ENCODE data around the gene TRIP13. TPM values are rescaled to one million over a fixed set of nuclear protein-coding genes. Genes with fewer than 3 reads are reported as not detected.

Gene TRIP13
- total and polyA plus RNA-seq, 10 of the 15 experiments (the other 5 are each of a cell fraction or from before 2014, with no cell fraction given): 15.1 to 64.9 (median 32.2) TPM

DNA sequence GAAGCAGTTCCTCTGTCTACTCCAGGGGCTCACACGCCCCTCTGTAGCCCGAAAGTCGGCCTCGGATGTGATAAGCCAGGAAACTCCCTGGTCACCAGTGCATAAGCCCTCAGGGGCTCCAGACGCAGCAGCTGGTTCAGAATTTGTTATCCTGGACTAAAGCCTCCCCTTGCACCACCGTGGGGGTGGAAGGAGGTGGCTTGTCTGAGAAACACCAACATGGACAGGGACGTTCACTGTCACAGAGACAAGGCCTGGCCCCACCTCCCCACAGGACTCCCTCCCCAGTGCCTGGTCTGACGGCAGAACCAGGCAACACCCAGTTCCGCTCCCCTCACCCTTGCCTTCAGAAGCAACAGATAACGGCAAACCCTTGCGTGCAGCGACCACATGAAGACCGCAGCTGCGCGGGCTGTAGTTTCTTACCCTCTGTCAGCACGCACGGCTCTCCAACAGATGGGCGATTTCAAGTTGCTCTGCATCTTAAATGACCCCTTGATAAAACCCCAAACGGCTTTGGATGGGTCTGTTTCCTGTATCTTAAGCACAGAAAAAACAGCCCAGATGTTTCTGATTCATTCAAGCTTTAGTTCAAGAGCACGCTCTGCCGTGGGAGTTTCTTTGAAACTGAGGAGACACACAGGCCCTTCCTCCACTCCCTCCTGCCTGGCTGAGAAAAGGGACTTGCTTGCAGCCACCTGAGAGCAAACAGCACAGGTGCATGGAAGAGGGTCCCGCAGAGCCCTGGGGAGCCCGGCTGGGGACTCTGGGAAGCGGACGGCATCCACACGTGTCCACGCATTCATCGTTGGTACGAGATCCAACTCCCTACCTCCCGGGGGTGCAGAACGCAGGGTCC, 71.2 kb downstream of the TRIP13 start:
- CTCF ChIA-PET: no interaction called here
- WGBS (ENCODE audit: insufficient coverage, insufficient replicate concordance, low lambda C conversion rate, missing lambda C conversion rate): 21% methylated on average over 31 of the region's 31 CpGs
- no peak for FAIRE-seq
- POLR2A ChIA-PET: no interaction called here
- RAD21 ChIA-PET (ENCODE audit: unreplicated experiment): no interaction called here
- H3K4me1 ChIP-seq (ENCODE audit: control insufficient read depth, insufficient read depth, low read length): peaks cover 17% of the 10 kb centered on the region
- peaks cover 0 to 5% of the 10 kb centered on the region in 2 experiments; a peak in 2 of 4 replicates for H3K27me3 ChIP-seq (replicated peaks in 1 of 2; ENCODE audit: control insufficient read depth in 2 of 2, insufficient read depth in 2 of 2, low read length in 1 of 2)
- in situ Hi-C loops (cut with MboI) (no loop called here), intact Hi-C loops (cut with micrococcal nuclease; ENCODE audit: unreplicated experiment) (no loop called here)
- H3K4me2 ChIP-seq (ENCODE audit: control insufficient read depth, insufficient read depth): peak overlapping the region; percentile 65
- SMC1A ChIA-PET (ENCODE audit: uncharacterized antibody, unreplicated experiment): no interaction called here
- H3K9me3 ChIP-seq (replicated peaks; ENCODE audit: control insufficient read depth, insufficient read depth, low read length): no peaks in the 10 kb centered on the region
- H2AFZ ChIP-seq (ENCODE audit: control insufficient read depth, low read depth, low read length): peak overlapping the region; percentile 59
- no peaks in the 10 kb centered on the region for H3K79me2 ChIP-seq (ENCODE audit: control insufficient read depth, insufficient read depth, low read length)
- no peaks in the 10 kb centered on the region for H4K20me1 ChIP-seq (ENCODE audit: control insufficient read depth, insufficient read depth)
- no peak for DNase-seq (ENCODE audit: low read depth, low spot score)
- H3K27ac ChIP-seq (ENCODE audit: control insufficient read depth, insufficient read depth): peak overlapping the region; percentile 59
- peak overlapping the region; percentile 47; the same call in 1 of the 2 replicates for H3K9ac ChIP-seq (ENCODE audit: control insufficient read depth, insufficient read depth, low read length)
- no peak overlapping the region for H3K4me3 ChIP-seq
- BruUV-seq (replicated peaks): no TSS peak
- no peak for ATAC-seq
- no peaks in the 10 kb centered on the region for H3K36me3 ChIP-seq (ENCODE audit: control insufficient read depth in 2 of 2, insufficient read depth in 2 of 2, low read length in 1 of 2)
- TF ChIP-seq ZBED1 (IDR thresholded peaks at IDR 0.05; ENCODE audit: borderline replicate concordance) (peak; percentile 79; the same call in 1 of the 2 replicates), CBX5 (IDR thresholded peaks at IDR 0.05; ENCODE audit: low read depth) (0 out of 2 replicates have a peak, but pooled peaks have one; percentile 31), CBFB (IDR thresholded peaks at IDR 0.05; ENCODE audit: low read depth) (peak; percentile 88), JUND (IDR thresholded peaks at IDR 0.05; ENCODE audit: low read depth, low read length) (no peak), NR2C2 (IDR thresholded peaks at IDR 0.05; ENCODE audit: borderline replicate concordance, control insufficient read depth, insufficient read length, low read depth) (no peak), MTA3 (IDR thresholded peaks at IDR 0.05; ENCODE audit: borderline replicate concordance, low read length) (peak; percentile 83; the same call in 1 of the 2 replicates), TCF3 (IDR thresholded peaks at IDR 0.05; ENCODE audit: borderline replicate concordance, insufficient read depth, low read depth, low read length) (peak; percentile 95), NFIC (IDR thresholded peaks at IDR 0.05; ENCODE audit: low read depth, low read length) (peak; percentile 83), CREB1 (IDR thresholded peaks at IDR 0.05; ENCODE audit: low read depth) (0 out of 2 replicates have a peak, but pooled peaks have one; percentile 26), YY1 (IDR thresholded peaks at IDR 0.05; ENCODE audit: low read depth, low read length) (no peak)
- TF ChIP-seq, protein P1, sequence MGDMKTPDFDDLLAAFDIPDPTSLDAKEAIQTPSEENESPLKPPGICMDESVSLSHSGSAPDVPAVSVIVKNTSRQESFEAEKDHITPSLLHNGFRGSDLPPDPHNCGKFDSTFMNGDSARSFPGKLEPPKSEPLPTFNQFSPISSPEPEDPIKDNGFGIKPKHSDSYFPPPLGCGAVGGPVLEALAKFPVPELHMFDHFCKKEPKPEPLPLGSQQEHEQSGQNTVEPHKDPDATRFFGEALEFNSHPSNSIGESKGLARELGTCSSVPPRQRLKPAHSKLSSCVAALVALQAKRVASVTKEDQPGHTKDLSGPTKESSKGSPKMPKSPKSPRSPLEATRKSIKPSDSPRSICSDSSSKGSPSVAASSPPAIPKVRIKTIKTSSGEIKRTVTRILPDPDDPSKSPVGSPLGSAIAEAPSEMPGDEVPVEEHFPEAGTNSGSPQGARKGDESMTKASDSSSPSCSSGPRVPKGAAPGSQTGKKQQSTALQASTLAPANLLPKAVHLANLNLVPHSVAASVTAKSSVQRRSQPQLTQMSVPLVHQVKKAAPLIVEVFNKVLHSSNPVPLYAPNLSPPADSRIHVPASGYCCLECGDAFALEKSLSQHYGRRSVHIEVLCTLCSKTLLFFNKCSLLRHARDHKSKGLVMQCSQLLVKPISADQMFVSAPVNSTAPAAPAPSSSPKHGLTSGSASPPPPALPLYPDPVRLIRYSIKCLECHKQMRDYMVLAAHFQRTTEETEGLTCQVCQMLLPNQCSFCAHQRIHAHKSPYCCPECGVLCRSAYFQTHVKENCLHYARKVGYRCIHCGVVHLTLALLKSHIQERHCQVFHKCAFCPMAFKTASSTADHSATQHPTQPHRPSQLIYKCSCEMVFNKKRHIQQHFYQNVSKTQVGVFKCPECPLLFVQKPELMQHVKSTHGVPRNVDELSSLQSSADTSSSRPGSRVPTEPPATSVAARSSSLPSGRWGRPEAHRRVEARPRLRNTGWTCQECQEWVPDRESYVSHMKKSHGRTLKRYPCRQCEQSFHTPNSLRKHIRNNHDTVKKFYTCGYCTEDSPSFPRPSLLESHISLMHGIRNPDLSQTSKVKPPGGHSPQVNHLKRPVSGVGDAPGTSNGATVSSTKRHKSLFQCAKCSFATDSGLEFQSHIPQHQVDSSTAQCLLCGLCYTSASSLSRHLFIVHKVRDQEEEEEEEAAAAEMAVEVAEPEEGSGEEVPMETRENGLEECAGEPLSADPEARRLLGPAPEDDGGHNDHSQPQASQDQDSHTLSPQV (IDR thresholded peaks at IDR 0.05): no peak
- TF ChIP-seq, protein P2, sequence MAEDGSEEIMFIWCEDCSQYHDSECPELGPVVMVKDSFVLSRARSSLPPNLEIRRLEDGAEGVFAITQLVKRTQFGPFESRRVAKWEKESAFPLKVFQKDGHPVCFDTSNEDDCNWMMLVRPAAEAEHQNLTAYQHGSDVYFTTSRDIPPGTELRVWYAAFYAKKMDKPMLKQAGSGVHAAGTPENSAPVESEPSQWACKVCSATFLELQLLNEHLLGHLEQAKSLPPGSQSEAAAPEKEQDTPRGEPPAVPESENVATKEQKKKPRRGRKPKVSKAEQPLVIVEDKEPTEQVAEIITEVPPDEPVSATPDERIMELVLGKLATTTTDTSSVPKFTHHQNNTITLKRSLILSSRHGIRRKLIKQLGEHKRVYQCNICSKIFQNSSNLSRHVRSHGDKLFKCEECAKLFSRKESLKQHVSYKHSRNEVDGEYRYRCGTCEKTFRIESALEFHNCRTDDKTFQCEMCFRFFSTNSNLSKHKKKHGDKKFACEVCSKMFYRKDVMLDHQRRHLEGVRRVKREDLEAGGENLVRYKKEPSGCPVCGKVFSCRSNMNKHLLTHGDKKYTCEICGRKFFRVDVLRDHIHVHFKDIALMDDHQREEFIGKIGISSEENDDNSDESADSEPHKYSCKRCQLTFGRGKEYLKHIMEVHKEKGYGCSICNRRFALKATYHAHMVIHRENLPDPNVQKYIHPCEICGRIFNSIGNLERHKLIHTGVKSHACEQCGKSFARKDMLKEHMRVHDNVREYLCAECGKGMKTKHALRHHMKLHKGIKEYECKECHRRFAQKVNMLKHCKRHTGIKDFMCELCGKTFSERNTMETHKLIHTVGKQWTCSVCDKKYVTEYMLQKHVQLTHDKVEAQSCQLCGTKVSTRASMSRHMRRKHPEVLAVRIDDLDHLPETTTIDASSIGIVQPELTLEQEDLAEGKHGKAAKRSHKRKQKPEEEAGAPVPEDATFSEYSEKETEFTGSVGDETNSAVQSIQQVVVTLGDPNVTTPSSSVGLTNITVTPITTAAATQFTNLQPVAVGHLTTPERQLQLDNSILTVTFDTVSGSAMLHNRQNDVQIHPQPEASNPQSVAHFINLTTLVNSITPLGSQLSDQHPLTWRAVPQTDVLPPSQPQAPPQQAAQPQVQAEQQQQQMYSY (CRISPR knock-in tag; IDR thresholded peaks at IDR 0.05): no peak

All from GM12878 (cell line).